Adrenal gland (tissue), 5 donors: ENCODE measurements around the gene C9orf50.

ENCODE experiments used
- POLR2A ChIP-seq, 2 donors: fragments of 450-650 bp; IDR thresholded peaks; one replicate each; pipeline ENCODE4 v1.6.1; 2017; ENCODE audit warnings: antibody characterized with exemption in 2 of 2, mild to moderate bottlenecking in 2 of 2, moderate library complexity in 1 of 2
- TF ChIP-seq, protein P1 (sequence below), 6 experiments: fragments of 450-650 bp in 4 of 6; fragments of 200-600 bp in 2 of 6; sonication (generic) in 1 of 6; IDR thresholded peaks; 1 replicate in 5 of 6; 2 replicates in 1 of 6; pipeline versions ENCODE4 v1.5.1 to v1.8.0; 2016 to 2021; ENCODE audit warnings: antibody characterized with exemption in 6 of 6, mild to moderate bottlenecking in 2 of 6, moderate library complexity in 1 of 6
- donor health status: DM: no; HTN: no; CAD: no.

DNA sequence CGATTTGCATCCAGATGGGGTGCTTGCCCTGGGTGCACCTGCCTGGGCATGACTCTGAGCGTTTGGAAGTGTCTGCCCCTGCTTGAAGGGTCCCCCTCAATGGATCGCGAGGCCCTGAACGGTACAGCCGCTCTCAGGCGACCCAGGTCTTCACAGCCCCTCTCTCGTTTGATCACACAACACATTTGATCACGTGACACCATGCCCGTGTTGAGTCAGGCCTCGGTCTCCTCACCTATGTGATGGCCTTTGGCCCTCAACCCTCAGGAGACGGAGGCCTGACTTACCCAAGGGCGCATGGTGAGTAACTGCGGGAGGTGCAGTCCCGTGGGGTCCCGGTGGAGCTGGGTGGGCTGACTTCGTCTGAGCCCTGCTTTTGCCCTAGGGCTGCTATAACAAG, 24.0 kb upstream of the C9orf50 start:
- TF ChIP-seq, protein P1, sequence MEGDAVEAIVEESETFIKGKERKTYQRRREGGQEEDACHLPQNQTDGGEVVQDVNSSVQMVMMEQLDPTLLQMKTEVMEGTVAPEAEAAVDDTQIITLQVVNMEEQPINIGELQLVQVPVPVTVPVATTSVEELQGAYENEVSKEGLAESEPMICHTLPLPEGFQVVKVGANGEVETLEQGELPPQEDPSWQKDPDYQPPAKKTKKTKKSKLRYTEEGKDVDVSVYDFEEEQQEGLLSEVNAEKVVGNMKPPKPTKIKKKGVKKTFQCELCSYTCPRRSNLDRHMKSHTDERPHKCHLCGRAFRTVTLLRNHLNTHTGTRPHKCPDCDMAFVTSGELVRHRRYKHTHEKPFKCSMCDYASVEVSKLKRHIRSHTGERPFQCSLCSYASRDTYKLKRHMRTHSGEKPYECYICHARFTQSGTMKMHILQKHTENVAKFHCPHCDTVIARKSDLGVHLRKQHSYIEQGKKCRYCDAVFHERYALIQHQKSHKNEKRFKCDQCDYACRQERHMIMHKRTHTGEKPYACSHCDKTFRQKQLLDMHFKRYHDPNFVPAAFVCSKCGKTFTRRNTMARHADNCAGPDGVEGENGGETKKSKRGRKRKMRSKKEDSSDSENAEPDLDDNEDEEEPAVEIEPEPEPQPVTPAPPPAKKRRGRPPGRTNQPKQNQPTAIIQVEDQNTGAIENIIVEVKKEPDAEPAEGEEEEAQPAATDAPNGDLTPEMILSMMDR (IDR thresholded peaks at IDR 0.05): no peak
- no peak for TF ChIP-seq POLR2A (IDR thresholded peaks at IDR 0.05)
